Activated gamma-delta T cell (primary cell): ENCODE data around the gene TP53I13.

ENCODE experiments used
- DNase-seq: peaks from one replicate; lab custom pipeline; 2025; lab: John Stamatoyannopoulos, UW

The TP53I13 gene

GRCh38 chr17:29593591-29594518 is 25.4 kb downstream of the TP53I13 start:
- DNase-seq = no peak

DNA sequence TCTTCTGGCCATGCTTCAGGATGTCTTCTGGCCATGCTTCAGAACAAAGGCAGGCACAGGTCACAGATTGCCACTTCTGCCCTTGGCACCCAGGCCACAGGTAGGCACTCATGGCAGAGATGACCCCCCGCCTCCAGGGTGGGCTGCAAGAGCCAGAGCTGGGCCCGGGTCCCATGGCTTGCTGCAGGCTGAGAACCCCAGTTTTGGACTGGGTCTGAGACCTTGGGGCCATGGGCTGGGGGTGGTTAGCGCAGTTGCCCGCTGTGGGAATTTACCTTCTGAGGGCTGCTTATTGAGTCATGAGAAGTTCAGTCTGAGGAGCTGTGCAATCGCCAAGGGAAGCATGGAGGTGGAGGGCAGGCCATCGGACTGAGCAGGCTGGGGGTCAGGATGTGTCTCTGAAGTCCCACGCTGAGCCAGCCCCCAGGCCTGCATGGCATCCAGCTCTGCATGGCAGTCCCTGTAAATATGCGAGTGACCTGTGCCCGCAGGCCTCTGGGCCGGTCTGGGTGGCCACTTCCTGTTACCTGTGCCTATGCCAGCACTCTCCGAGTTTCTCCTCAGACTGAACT is 26.1 kb downstream of the TP53I13 start:
- no peak for DNase-seq

DNA sequence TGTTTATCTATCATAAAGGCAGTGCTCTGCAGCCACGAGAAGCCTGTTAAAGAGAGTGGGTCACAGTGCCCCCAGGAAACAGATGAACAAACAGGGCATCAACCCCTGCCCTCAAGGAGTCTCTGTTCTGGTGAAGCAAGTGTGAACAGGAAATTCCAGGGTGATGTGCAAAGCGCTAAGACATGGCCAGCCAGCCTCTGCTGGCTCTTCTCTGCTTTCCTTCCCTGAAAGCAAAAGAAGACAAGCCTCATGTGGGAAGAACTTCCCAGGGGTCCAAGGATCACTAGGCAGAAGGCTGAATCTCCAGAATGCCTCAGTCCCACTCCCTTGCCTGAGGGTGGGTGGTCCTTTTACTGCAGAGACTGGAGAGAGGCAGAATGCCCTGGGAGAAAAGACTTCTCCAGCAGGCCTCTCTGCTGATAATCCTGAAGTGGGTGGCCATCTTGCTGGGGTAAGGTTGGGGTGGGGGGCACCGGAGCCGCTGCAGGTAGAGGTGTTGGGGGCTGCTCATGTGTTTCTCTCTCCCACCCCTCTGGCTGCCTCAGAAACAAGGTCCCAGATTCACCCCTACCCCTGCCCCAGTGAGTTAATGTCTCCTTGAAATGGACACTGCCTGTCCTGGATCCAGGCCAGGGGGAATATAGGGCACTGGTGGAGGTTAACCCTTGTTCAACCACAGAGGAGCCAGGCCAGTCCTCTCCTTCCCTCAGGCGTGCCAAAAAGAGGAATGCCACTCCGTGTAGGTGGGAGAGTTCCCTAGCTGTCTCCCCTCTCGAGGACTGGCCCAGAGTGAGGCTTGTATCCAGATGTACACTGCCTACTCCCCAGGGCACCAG is 26.8 kb downstream of the TP53I13 start:
- DNase-seq = no peak

DNA sequence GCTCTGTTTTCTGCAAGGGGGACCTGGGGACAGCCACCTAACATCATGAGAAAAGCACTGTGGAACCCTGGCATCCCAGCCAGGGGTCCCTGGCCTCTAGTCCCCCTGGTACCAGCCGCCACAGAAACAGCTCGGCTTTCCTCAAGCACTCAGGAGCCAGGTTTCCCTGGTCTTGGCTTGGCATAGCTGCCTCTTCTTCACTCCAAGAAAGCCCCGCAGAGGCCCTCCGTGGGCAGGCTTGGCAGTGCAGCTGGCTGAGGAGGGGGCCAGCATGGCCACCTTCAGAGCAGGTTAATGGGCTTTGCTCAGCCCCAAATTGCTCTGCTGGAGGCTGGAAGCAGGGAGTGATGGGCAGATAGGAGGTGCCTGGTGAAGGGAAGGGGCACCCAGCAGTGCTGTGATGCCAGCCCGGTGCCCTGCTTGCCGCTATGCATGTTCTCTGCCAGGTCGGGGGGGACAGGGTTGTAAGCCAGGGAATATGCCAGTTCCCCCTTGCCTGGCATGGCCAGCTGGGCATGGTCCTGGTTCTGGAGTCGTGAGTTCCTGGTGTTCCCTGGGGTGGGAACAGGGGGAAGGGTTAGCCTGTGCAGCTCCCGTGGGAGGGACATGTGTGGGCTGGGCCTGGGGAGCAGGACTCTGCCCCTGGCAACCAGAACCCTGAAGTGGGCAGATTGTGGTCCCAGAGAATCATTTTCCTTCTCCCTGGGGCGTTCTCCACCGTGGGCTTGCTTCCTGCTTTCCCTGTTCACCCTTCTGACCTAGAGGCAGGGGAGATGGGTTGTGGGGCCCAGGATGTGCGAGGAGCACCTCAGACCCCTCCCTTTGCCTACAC is 27.7 kb downstream of the TP53I13 start:
- no peak for DNase-seq

DNA sequence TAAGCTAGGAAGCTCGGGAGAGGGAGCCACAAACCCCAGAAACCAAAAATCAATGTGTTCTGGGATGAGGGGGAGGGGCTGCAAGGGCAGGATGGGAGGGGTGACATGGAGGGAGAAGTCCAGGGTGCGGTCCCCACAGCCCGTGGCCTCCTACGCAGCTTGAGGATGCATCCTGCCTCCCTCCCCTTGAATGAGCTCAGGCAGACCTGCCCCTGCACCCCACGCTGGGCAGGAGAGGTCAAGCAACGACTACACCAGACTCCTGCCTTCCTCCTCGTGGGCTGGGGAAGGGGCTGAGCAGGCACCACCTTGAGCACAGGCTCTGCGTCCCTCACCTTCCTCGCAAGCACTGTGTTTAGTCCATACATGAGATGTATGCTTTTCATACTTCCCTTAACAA is 28.3 kb downstream of the TP53I13 start:
- DNase-seq = no peak

DNA sequence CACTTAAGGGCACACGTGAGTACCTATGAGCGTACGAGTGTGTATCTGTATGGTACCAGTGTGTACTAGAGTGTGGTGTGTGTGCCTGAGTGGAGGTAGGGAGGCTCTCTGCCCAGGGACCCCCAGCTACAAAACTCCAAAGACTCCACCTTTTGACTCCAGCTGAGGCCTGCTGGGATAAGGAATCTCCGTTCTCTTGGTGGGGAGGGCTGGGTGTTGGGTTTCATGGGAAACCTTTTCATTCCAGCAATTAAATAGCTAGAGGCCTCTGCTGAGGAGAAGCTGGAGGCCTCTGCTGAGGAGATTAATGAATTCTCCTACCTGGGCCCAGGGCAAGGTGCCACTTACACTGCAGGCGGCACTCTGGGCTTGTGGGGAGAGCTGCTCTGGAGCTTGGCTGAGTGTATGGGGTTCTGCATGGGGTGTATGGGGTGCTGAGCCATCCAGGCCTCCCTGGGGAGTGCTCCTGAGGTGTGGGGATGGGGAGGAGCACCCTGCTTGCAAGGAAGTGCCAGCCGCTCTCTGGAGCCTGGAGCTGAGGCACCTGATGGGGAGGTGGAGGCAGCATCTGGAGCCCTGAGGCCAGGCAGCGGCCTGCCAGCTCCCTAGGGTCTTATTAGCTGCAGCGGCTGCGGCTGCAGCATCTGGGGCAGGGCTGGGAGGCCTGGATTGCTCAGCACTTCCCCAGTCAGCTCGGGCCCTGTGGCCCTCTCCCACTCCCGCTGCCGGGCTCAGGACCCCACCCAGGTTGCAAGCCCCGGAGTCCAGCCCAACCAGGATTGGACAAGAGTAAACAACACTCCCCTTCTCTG is 29.1 kb downstream of the TP53I13 start:
- DNase-seq = no peak

DNA sequence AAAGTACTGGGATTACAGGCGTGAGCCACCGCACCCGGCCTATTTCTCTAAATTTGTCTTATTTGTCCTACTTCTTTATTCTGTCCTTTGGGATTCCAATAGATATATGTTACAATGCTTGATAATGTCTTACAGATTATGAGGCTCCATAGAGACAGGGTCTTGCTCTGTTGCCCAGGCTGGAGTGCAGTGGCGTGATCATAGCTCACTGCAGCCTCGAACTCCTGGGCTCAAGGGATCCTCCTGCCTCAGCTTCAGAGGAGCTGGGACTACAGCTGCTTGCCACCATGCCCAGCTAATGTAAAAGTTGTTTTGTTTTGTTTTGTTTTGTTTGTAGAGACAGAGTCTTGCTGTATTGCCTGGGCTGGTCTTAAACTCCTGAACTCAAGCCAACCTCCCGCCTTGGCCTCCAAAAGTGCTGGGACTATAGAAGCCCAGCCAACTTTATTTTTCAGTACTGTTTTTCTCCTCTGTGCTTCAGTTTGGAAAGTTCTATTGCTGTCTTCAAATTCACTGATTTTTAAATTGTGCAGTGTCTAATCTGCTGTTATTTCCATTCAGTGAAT is 34.7 kb downstream of the TP53I13 start:
- no peak for DNase-seq

DNA sequence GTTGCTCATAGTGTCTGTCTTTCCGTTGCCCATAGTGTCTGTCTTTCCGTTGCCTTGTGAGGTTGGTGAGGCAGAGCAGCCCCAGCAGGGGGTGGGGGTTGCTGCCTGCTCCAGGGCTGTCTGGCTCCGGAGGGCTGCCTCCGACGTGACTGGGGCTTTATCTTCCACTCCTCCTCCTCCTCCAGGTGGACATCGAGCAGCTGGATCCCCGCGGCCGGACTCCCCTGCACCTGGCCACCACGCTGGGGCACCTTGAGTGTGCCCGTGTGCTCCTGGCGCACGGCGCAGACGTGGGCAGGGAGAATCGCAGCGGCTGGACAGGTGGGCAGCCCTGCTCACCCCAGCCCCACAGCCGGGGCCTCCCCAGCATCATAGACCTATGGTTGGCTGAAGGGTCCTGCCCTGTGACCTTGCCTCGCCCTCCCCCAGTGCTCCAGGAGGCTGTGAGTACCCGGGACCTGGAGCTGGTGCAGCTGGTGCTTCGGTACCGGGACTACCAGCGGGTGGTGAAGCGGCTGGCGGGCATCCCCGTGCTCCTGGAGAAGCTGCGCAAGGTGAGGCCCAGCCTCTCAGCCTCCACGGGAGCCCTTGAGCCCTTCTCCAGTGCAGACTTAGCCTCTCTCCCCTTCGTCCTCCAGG is 39.2 kb downstream of the TP53I13 start:
- DNase-seq = no peak

GRCh38 chr17:29608986-29609385 is 40.5 kb downstream of the TP53I13 start:
- no peak for DNase-seq

- no peak for DNase-seq
Observed at GRCh38 chr17:29610395-29610794, 41.9 kb downstream of the TP53I13 start.

DNA sequence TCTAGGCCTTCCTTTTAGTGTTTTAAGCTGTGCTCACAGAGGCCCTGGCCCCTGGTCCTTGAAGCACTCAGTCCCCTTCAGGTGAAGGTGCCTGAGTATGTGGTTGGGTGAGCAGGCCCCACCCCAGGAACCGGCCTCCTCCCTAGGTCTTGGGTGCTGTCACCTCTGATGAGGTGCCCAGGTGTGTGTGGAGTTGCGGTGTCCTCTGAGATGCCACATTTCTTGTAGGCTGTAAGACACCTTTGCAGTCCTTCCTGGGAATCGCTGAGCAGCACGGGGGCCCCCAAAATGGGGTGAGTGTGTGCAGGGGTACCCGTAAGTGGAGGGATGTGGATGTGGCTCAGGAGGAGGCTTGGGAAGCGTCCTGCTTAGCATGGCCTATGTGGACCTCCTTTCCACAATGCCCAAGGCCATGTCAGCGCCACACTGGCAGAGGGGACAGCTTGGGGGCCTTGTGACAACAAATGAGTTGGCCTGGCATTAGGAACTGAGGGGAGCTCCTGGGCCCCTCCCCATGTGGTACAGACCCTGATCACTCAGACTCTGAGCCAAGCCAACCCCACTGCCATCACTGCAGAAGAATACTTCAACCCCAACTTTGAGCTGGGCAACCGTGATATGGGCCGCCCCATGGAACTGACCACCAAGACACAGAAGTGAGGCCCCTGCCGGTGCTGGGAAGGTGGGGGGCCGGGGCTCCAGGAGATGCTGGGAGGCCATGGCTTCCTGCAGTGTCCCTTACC is 43.0 kb downstream of the TP53I13 start:
- DNase-seq = no peak

GRCh38 chr17:29612094-29612403 is 43.5 kb downstream of the TP53I13 start:
- no peak for DNase-seq

- DNase-seq = no peak
Observed at GRCh38 chr17:29612404-29613280, 44.1 kb downstream of the TP53I13 start.

- peak; percentile 87 for DNase-seq
Observed at GRCh38 chr17:29613352-29613837, 44.9 kb downstream of the TP53I13 start.

- DNase-seq = no peak
Observed at GRCh38 chr17:29613856-29614255, 45.4 kb downstream of the TP53I13 start.

GRCh38 chr17:29614349-29615047 is 46.0 kb downstream of the TP53I13 start:
- DNase-seq = no peak

- no peak for DNase-seq
Observed at GRCh38 chr17:29615048-29615385, 46.5 kb downstream of the TP53I13 start.
